UCSD-AML1 (cell line): Measurements from ENCODE around the gene LHFPL3.
"Not testable (repeated sequence)": the region's sequence is repeated elsewhere in the genome, so short reads cannot be mapped to it uniquely, and the experiment has no call there.

ENCODE experiments used
- DNase-seq: peaks from one replicate; lab custom pipeline; 2025; ENCODE audit not compliant: unreplicated experiment; lab: John Stamatoyannopoulos, UW

The LHFPL3 gene

GRCh38 chr7:104572554-104572953 is 244.2 kb downstream of the LHFPL3 start:
- DNase-seq = no peak

DNA sequence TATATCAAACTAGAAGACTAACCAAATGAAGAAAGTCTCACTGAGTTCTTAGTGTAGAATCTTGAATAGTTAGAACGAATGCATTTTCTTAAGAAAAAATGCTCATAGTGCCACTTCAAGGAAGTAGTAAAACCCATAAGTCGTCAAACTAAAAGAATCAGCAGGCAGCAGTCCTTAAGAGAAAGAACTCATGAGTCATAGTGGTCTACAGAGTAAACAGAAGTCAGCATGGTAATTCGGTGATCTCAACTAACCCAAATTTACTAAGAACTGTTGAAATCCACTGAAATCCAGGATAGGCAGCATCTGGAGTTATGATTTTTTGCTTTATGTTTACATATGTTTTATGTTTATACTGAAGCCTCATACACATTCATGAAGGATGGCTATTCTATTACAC is 256.2 kb downstream of the LHFPL3 start:
- no peak for DNase-seq

- DNase-seq = not testable (repeated sequence)
Measured at GRCh38 chr7:104595591-104595990, 267.2 kb downstream of the LHFPL3 start.

DNA sequence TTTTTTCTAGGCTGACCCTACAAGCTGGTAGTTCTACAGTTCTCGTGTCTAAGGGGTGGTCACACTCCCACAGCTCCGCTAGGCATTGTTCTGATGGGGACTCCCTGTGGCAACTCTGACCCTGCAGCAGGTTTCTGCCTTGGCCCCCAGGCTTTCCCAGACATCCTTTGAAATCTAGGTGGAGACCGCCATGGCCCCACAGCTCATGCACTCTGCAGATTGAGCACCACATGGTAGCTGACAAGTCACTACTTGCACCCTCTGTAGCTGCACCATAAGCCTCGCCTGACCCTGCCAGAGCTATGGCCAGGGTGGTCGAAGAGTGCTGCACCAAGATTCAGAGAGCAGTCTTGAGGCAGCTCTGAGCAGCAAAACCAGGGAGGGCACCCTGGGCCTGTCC is 275.6 kb downstream of the LHFPL3 start:
- no peak for DNase-seq

DNA sequence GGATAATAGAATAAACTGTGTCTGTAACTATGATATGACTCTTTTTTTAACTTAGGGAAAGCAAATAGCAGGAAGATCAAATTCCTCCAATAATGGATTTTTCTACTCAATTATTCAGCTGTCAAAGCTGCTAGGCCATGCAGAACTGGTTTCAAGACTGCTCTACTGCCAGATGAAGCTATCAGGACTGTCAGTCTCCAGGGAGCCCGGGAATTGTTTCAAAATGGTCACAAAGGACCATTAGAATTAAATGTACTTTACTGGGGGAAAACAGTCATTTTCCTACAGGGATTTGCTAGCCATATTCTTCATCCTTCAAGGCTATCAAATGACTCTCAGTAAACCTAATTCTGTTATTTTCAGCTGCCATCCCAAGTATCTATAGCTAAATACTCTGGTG is 276.3 kb downstream of the LHFPL3 start:
- no peak for DNase-seq

DNA sequence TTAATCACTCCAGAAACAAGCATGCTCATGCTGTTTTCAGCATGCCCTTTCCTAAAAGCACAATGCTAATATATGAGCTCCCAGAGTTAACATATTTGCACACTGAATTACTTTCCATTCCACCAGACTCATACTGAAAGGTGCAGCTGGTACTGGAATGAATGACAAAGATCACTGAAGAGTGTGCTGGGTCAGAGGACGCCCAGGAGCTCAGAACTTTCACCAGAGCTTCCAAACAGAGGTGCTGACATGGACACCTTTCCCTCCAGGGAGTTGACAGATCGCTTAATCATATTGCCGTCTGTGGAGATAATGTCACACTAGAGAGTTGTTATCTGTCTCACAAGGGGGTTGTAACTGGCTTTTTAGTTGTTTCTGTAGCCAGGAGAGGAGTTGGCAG is 292.9 kb downstream of the LHFPL3 start:
- DNase-seq = no peak

GRCh38 chr7:104625956-104626355 is 297.6 kb downstream of the LHFPL3 start:
- DNase-seq = no peak

DNA sequence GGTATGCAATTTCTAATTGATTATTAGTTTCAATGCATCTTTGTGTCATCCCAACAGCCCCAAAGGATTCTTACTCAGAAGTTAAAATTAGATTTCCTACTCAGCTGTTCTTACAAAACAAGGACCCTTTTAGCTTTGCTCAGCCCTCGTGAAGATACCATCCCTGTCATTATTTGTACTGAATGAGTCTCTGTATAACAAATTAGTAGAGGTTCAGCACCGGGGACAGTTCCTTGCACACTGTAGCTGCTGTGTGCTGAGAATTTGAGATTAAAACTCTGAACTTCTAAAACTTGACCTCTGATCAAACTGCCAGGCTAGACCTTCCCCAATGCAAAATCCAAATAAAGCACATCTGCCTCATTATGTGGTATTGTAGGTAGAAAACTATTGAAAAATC is 299.1 kb downstream of the LHFPL3 start:
- DNase-seq = no peak

DNA sequence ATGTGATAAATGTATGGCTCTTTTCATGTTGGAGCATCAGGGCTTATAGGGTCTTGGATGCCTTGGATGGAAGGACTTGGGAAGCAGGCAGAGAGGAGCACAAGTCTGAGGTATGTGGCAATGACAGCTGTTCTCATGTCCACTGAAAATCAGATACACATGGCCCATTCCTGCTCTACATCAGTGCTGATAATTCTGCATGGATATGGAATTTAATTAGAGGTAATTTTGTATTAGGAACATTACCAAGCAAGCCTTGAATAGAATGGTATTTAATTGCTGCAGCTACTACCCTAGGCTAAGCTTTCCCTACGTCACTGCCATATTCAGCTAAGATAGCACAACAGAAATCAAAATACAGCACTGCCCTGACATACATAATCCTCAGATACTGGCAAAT is 299.6 kb downstream of the LHFPL3 start:
- DNase-seq = no peak

GRCh38 chr7:104629408-104629807 is 301.0 kb downstream of the LHFPL3 start:
- no peak for DNase-seq

DNA sequence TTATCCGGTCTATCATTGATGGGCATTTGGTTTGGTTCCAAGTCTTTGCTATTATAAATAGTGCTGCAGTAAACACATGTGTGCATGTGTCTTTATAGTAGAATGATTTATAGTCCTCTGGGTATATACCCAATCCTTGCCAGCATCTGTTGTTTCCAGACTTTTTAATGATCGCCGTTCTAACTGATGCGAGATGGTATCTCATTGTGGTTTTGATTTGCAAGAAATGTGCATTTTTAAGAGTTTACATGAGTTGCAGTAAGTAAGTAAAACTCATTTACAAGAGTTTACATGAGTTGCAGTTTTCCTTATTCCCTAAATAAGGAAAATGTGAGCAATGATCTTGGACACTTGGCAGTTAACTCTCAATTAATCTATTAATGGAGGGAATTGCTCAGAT is 312.1 kb downstream of the LHFPL3 start:
- DNase-seq = no peak

DNA sequence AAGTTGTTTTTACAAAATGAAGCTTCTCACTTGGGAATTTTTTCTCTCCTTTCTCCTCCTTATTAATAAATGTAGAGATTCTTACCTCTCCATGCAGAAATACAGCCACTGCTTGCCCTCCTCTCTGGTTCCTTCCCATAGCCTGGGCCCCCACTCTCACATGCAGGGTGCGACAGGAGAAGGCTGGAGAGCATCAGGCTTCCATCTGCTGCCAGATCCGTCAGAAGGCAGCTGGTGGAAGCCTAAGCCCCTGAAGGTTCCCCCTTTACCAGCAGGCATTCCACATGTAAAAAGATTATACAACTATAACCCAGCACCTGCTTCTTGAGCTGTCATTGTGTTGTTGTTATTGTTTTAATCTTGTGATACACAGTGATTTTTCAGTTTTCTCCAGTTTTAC is 314.2 kb downstream of the LHFPL3 start:
- DNase-seq = no peak

- no peak for DNase-seq
Measured at GRCh38 chr7:104643587-104644217, 315.3 kb downstream of the LHFPL3 start.

DNA sequence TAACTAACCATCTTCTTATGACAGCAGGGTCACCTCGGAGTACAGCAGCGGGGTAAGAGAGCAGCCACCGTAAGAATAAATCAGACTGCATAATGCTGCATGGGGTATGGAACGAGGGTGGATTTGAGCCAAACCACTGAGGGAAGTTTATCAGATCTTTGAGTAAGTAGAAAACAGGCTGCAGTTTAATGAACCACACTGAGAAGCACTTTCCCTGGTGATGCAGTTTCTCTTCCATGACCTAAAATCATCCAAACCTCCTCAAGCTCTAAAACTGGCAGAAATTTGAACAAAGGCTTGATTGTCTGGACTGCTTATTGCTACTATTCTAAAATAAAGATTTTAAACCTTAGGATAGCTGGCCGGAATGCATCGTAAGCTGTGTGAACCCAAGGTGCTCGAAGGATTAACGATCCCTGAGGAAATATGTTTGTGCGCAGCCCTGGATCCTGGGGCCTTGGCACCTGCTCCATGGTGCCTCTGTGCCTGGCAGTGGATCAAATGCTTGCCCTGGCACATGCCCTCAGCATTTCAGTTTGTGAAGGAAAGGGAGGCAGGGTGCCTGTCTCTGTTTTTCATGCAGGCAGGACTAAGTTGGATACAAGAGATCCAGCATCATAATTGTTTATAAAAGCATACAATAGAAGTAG is 322.7 kb downstream of the LHFPL3 start:
- DNase-seq = no peak

- no peak for DNase-seq
Measured at GRCh38 chr7:104652434-104652833, 324.0 kb downstream of the LHFPL3 start.

- no peak for DNase-seq
Measured at GRCh38 chr7:104652865-104653264, 324.5 kb downstream of the LHFPL3 start.

DNA sequence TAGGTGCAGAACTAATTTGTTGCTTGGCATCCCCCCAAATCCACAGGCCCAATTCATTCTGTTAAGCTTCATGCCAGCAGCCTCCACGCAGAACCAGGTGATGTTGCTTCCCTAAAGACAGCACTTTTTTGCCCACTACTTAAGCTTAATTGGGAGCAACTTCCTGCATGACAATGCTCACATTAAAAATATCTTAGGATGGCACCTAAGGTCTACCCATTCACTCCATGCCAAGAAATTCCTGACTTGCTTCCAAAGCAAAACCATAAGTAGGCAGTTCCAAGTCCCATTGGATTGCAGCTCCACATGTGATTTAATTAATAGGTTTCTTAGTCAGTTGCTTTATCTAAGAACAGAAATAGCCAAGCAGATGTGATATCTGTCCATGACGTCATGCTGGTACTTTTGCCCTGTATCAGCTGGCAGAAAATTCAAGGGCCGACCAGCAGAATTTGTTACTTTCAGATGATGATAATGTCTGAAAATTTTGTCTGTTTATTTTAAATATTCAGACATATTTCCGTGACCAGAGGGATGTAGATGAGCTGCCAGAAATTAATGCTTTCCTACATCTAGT is 325.5 kb downstream of the LHFPL3 start:
- no peak for DNase-seq

DNA sequence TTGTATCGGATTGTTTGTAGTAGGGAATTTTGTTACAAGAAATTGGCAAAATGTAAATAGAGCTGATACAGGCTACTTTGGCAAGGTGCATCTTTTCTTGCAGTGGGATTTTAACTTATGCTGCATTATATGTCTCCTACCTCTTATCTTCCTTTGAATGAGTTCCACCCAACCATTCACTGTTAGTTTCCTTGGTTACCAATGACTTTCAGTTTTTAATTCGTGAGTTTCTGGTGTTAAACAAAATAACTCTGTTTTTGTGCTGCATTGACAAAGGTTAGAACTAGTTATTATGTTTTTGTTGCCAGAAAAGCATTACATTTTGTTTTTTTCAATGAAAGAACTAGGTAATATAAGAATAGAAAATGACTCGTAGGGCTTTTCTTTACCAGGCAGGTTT is 327.2 kb downstream of the LHFPL3 start:
- DNase-seq = no peak

DNA sequence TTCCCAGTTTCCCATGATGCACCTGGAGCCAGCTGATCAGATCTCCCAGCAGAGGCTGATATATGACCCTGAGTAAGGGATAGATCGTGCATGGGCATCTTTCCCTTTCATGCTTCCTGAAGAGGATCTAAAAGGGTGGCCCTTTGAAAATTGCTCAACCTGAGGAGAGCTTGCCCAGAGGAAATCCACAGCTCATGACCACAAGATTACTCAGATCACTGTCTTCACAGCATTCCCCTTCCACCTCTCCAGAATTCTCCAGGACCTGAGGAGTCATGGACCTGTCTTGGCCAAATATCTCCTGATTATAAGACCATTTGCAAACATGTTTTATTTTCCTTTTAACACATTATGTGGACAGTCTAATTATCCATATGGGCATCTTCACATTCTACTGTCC is 328.1 kb downstream of the LHFPL3 start:
- no peak for DNase-seq

DNA sequence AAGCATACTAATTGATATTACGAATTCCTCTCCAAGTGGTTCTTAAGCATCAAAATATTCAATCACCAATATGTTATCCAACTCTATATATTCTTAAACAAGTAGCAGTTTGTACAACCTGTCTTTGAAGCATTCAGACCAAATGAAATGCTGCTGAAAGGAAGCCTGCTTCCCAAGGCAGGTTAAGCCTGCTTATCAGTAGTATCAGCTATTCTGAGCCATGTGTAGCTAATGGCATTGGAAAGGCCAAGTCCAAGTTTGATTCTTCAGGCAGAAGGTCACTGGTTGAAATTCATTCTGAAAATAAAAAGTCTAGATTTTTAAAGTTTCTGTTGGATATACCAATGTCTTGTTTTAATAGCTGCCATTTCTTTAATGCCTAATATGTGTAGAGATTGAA is 328.7 kb downstream of the LHFPL3 start:
- DNase-seq = no peak

DNA sequence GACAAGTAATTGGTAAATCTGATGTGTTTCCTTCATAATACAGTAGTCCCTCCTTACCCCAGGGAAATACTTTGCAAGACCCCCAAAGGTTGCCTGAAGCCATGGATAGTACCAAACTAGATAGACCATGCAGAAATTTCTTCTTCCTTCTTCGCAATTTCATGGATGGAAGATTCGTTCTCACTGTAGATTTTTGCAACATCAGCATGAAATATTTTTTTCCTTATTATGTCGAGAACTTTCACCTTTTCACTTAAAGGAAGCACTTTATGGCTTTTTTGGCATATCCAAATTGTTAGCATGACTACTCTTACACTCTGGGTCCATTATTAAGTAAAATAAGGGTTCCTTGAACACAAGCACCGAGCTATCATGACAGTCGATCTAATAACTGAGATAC is 333.2 kb downstream of the LHFPL3 start:
- no peak for DNase-seq

- no peak for DNase-seq
Measured at GRCh38 chr7:104664648-104665047, 336.2 kb downstream of the LHFPL3 start.

GRCh38 chr7:104677587-104677986 is 349.2 kb downstream of the LHFPL3 start:
- DNase-seq = no peak
